Measurements from ENCODE around the gene GPC3. TPM values are rescaled to one million over a fixed set of nuclear protein-coding genes. Genes with fewer than 3 reads are reported as not detected.

Gene GPC3
- total and polyA plus RNA-seq, 2 of the 4 experiments (the other 2 are of a cell fraction) = not detected

- Histone ChIP-seq H3K36me3 (ENCODE audit: control insufficient read depth, insufficient read depth, low read length) (no peaks in the 10 kb centered on the region), H4K20me1 (ENCODE audit: insufficient read depth, low read length) (no peaks in the 10 kb centered on the region), H3K4me1 (ENCODE audit: control insufficient read depth, insufficient read depth, low read length) (no peaks in the 10 kb centered on the region), H3K27me3 (ENCODE audit: control insufficient read depth, insufficient read depth, low read length) (peaks cover 2% of the 10 kb centered on the region; the same call in 1 of the 2 replicates), H3K9ac (ENCODE audit: low read depth, low read length) (no peak overlapping the region), H3K9me3 (ENCODE audit: control insufficient read depth, insufficient read depth, low read length) (no peaks in the 10 kb centered on the region), H2AK5ac (ENCODE audit: low read depth, low read length) (no peak overlapping the region), H3K4me3 (ENCODE audit: insufficient read depth, low read depth, low read length) (no peak overlapping the region), H2BK120ac (ENCODE audit: low read depth, low read length) (no peak overlapping the region), H2AK9ac (replicated peaks; ENCODE audit: low read depth, low read length, poor library complexity) (no peak overlapping the region), H3K79me1 (ENCODE audit: low read depth in 1 of 2, low read length in 2 of 2) (no peaks in the 10 kb centered on the region), H4K5ac (ENCODE audit: low read depth, low read length) (no peak overlapping the region), H4K8ac (ENCODE audit: low read depth in 2 of 2, low read length in 2 of 2) (no peak overlapping the region), H3K23ac (ENCODE audit: low read depth, low read length) (no peak overlapping the region), H3K56ac (ENCODE audit: extremely low read depth, insufficient read depth, low read length) (no peak overlapping the region), H3K4me2 (ENCODE audit: low read depth, low read length) (no peak overlapping the region), H3K14ac (replicated peaks; ENCODE audit: low read depth, low read length) (no peak overlapping the region), H2BK15ac (ENCODE audit: low read depth, low read length) (no peak overlapping the region), H2BK20ac (ENCODE audit: low read depth, low read length) (no peak overlapping the region), H4K91ac (ENCODE audit: insufficient read depth, low read depth, low read length) (no peak overlapping the region), H2BK5ac (ENCODE audit: low read depth, low read length, poor library complexity, severe bottlenecking) (no peak overlapping the region), H3K9me1 (ENCODE audit: insufficient read depth, low read length) (no peaks in the 10 kb centered on the region), H3K18ac (ENCODE audit: low read depth, low read length) (no peak overlapping the region), H3K27ac (ENCODE audit: insufficient read depth, low read length) (no peak overlapping the region), H2AFZ (replicated peaks; ENCODE audit: low read length, poor library complexity) (no peak overlapping the region), H3K4ac (ENCODE audit: low read depth, low read length) (no peak overlapping the region)
- TF ChIP-seq MAZ (IDR thresholded peaks at IDR 0.05; ENCODE audit: borderline replicate concordance, low read depth, low read length) = no peak
- TF ChIP-seq CEBPB (IDR thresholded peaks at IDR 0.05; ENCODE audit: low read depth, low read length) = no peak
- TF ChIP-seq ELK1 (IDR thresholded peaks at IDR 0.05; ENCODE audit: borderline replicate concordance, low read depth, low read length) = no peak
- TF ChIP-seq POLR2A (IDR thresholded peaks at IDR 0.05; ENCODE audit: low read depth, low read length) = no peak
- TF ChIP-seq RFX5 (IDR thresholded peaks at IDR 0.05; ENCODE audit: low read depth, low read length) = no peak
- no peak for TF ChIP-seq MAFK (IDR thresholded peaks at IDR 0.05; ENCODE audit: low read depth, low read length)
- TF ChIP-seq NFE2L2 (IDR thresholded peaks at IDR 0.05; ENCODE audit: low read depth, low read length) = no peak
- no peak for TF ChIP-seq SMC3 (IDR thresholded peaks at IDR 0.05; ENCODE audit: low read depth, low read length)
- TF ChIP-seq RCOR1 (IDR thresholded peaks at IDR 0.05; ENCODE audit: insufficient replicate concordance, low read length) = no peak
- TF ChIP-seq RAD21 (IDR thresholded peaks at IDR 0.05; ENCODE audit: low read length) = no peak
- TF ChIP-seq CHD1 (IDR thresholded peaks at IDR 0.05; ENCODE audit: low read depth, low read length) = no peak
- TF ChIP-seq, protein P1, sequence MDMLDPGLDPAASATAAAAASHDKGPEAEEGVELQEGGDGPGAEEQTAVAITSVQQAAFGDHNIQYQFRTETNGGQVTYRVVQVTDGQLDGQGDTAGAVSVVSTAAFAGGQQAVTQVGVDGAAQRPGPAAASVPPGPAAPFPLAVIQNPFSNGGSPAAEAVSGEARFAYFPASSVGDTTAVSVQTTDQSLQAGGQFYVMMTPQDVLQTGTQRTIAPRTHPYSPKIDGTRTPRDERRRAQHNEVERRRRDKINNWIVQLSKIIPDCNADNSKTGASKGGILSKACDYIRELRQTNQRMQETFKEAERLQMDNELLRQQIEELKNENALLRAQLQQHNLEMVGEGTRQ (IDR thresholded peaks at IDR 0.05; ENCODE audit: low read depth, low read length) = no peak
- no peak for TF ChIP-seq BHLHE40 (IDR thresholded peaks at IDR 0.05; ENCODE audit: low read depth, low read length)
- TF ChIP-seq, protein P2, sequence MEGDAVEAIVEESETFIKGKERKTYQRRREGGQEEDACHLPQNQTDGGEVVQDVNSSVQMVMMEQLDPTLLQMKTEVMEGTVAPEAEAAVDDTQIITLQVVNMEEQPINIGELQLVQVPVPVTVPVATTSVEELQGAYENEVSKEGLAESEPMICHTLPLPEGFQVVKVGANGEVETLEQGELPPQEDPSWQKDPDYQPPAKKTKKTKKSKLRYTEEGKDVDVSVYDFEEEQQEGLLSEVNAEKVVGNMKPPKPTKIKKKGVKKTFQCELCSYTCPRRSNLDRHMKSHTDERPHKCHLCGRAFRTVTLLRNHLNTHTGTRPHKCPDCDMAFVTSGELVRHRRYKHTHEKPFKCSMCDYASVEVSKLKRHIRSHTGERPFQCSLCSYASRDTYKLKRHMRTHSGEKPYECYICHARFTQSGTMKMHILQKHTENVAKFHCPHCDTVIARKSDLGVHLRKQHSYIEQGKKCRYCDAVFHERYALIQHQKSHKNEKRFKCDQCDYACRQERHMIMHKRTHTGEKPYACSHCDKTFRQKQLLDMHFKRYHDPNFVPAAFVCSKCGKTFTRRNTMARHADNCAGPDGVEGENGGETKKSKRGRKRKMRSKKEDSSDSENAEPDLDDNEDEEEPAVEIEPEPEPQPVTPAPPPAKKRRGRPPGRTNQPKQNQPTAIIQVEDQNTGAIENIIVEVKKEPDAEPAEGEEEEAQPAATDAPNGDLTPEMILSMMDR (conservative IDR thresholded peaks at IDR 0.05; ENCODE audit: low read depth, low read length) = no peak
- TF ChIP-seq FOS (IDR thresholded peaks at IDR 0.05; ENCODE audit: low read depth, low read length) = no peak
- no peak for TF ChIP-seq MXI1 (IDR thresholded peaks at IDR 0.05; ENCODE audit: borderline replicate concordance, low read depth, low read length)
- no CpG with 5 or more reads among the region's 3 CpGs for WGBS, 2 experiments (ENCODE audit: extremely low coverage in 2 of 2, insufficient read length in 1 of 2)
- dilution Hi-C loops (cut with HindIII; ENCODE audit: low sequenced_read_pairs, unreplicated experiment) (no loop called here), intact Hi-C loops (cut with micrococcal nuclease) (no loop called here), in situ Hi-C loops (cut with MboI; ENCODE audit: low sequenced_read_pairs) (no loop called here)
- ChIA-PET POLR2A (ENCODE audit: unreplicated experiment) (no interaction called here), CTCF (no interaction called here)
- DNase-seq = no peak
- no peak for ATAC-seq (ENCODE audit: low read depth)
- BruUV-seq (replicated peaks) = no TSS peak
Observed at GRCh38 chrX:133544778-133545177, 440.6 kb downstream of the GPC3 start.

Data from IMR-90 (cell line).